ENCODE results near the gene NPAP1.

Gene NPAP1

DNA sequence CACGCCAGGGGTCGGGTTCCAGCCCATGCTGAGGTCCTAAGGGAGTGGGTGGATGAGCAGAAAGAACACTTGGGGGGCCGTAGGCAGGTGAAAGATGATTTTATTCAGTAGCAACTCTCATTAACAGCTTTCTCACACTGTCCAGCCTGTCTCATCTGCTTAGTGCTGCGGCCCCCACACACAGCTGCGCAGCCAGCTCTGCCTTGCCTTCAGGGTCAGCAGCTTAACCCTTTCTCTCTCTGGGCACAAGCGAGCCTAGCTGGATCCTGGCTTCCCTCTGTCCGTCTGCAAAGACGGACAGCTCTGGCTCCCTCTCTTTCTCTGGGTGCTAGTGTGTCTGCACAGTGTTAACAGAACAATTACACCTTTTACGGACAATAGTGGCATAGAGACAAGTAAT lies 21.3 kb downstream of the NPAP1 start:
- TF ChIP-seq, protein P1, sequence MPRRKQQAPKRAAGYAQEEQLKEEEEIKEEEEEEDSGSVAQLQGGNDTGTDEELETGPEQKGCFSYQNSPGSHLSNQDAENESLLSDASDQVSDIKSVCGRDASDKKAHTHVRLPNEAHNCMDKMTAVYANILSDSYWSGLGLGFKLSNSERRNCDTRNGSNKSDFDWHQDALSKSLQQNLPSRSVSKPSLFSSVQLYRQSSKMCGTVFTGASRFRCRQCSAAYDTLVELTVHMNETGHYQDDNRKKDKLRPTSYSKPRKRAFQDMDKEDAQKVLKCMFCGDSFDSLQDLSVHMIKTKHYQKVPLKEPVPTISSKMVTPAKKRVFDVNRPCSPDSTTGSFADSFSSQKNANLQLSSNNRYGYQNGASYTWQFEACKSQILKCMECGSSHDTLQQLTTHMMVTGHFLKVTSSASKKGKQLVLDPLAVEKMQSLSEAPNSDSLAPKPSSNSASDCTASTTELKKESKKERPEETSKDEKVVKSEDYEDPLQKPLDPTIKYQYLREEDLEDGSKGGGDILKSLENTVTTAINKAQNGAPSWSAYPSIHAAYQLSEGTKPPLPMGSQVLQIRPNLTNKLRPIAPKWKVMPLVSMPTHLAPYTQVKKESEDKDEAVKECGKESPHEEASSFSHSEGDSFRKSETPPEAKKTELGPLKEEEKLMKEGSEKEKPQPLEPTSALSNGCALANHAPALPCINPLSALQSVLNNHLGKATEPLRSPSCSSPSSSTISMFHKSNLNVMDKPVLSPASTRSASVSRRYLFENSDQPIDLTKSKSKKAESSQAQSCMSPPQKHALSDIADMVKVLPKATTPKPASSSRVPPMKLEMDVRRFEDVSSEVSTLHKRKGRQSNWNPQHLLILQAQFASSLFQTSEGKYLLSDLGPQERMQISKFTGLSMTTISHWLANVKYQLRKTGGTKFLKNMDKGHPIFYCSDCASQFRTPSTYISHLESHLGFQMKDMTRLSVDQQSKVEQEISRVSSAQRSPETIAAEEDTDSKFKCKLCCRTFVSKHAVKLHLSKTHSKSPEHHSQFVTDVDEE (CRISPR knock-in tag; IDR thresholded peaks at IDR 0.05): no peak
- TF ChIP-seq SNAI2 (CRISPR knock-in tag; IDR thresholded peaks at IDR 0.05): no peak
- TF ChIP-seq ZNF8 (CRISPR knock-in tag; IDR thresholded peaks at IDR 0.05): no peak
- no peak for TF ChIP-seq OSR1 (CRISPR knock-in tag; IDR thresholded peaks at IDR 0.05)
- no peak for TF ChIP-seq RARB (CRISPR knock-in tag; IDR thresholded peaks at IDR 0.05)
- TF ChIP-seq ZC3H10 (CRISPR knock-in tag; IDR thresholded peaks at IDR 0.05): no peak
- no peak for TF ChIP-seq ZFP30 (CRISPR knock-in tag; IDR thresholded peaks at IDR 0.05)
- TF ChIP-seq ARNTL (CRISPR knock-in tag; IDR thresholded peaks at IDR 0.05; ENCODE audit: borderline replicate concordance, low read depth): no peak
- no peak for TF ChIP-seq ZFP3 (CRISPR knock-in tag; IDR thresholded peaks at IDR 0.05)
- no peak for TF ChIP-seq GLIS3 (CRISPR knock-in tag; IDR thresholded peaks at IDR 0.05)
- ATAC-seq: no peak

DNA sequence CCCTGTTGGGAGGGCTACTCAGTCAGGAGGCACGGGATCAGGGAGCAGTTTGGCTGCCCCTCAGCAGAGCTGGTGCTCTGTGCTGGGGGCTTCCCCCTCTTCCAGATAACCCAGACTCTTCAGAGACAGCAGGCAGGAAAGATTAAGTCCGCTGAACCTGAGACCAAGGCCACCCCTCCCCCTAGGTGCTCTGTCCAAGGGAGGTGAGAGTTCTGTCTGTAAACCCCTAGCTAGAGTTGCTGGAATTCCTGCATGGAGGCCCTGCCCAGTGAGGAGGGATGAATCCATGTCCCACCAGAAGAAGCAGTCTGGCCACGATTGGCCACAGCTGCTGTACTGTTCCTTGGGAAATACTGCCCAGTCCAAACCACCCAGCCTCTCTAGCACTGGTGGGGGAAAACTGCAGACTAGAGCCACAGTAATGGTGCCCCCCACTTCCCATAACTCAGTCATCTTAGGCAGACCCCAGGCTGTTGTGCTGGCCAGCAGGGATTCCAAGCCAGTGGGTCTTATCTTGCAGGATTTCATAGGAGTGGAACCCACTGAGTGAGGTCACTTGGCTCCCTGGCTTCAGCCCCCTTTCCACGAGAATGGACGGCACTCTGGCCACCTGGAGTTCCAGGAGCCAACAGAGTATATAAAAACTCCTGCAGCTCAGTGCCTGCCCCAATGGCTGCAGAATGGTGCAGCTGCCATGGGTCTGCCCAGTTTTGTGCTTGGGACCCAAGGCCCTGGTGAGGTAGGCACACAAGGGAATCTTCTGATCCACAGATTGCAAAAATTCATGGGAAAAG lies 42.9 kb downstream of the NPAP1 start:
- no peak for TF ChIP-seq ZNF565 (CRISPR knock-in tag; conservative IDR thresholded peaks at IDR 0.05; ENCODE audit: low read depth)
- no peak for ATAC-seq

DNA sequence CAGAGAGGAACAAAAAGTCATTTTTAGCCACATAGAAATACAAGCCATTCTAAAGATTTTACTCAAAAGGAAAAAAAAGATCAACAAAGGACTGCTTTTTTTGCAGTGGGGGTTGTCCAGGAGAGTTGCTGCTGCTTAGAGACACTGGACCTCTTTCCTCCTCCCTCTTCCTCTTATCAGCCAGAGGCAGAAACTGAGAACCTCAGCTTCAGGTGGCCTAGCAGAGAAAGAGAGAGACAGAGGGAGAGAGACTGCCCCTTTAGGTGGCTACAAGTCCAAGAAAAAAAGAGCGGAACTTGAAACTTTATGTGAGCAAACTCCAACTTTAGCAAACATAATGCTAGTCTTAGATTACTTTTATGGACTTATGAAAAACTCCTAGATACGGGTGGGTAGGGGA lies 54.2 kb downstream of the NPAP1 start:
- TF ChIP-seq ZNF8 (CRISPR knock-in tag; IDR thresholded peaks at IDR 0.05) (no peak), ISL1 (CRISPR knock-in tag; IDR thresholded peaks at IDR 0.05) (no peak), ZNF70 (CRISPR knock-in tag; IDR thresholded peaks at IDR 0.05) (no peak), TCF4 (CRISPR knock-in tag; IDR thresholded peaks at IDR 0.05; ENCODE audit: borderline replicate concordance) (no peak), BACH2 (CRISPR knock-in tag; IDR thresholded peaks at IDR 0.05; ENCODE audit: borderline replicate concordance) (no peak), ARNTL (CRISPR knock-in tag; IDR thresholded peaks at IDR 0.05; ENCODE audit: borderline replicate concordance, low read depth) (no peak), RARB (CRISPR knock-in tag; IDR thresholded peaks at IDR 0.05) (no peak), TOX (CRISPR knock-in tag; IDR thresholded peaks at IDR 0.05; ENCODE audit: borderline replicate concordance) (no peak), ZFP30 (CRISPR knock-in tag; IDR thresholded peaks at IDR 0.05) (no peak), GLIS3 (CRISPR knock-in tag; IDR thresholded peaks at IDR 0.05) (no peak), PPARA (CRISPR knock-in tag; IDR thresholded peaks at IDR 0.05; ENCODE audit: borderline replicate concordance) (no peak), ZFP3 (CRISPR knock-in tag; IDR thresholded peaks at IDR 0.05) (no peak), OSR1 (CRISPR knock-in tag; IDR thresholded peaks at IDR 0.05) (no peak), CSDC2 (CRISPR knock-in tag; IDR thresholded peaks at IDR 0.05) (no peak), ZNF565 (CRISPR knock-in tag; conservative IDR thresholded peaks at IDR 0.05; ENCODE audit: low read depth) (no peak)
- TF ChIP-seq, protein P2, sequence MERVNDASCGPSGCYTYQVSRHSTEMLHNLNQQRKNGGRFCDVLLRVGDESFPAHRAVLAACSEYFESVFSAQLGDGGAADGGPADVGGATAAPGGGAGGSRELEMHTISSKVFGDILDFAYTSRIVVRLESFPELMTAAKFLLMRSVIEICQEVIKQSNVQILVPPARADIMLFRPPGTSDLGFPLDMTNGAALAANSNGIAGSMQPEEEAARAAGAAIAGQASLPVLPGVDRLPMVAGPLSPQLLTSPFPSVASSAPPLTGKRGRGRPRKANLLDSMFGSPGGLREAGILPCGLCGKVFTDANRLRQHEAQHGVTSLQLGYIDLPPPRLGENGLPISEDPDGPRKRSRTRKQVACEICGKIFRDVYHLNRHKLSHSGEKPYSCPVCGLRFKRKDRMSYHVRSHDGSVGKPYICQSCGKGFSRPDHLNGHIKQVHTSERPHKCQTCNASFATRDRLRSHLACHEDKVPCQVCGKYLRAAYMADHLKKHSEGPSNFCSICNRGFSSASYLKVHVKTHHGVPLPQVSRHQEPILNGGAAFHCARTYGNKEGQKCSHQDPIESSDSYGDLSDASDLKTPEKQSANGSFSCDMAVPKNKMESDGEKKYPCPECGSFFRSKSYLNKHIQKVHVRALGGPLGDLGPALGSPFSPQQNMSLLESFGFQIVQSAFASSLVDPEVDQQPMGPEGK (CRISPR knock-in tag; IDR thresholded peaks at IDR 0.05; ENCODE audit: borderline replicate concordance): no peak
- TF ChIP-seq, protein P1 (CRISPR knock-in tag; IDR thresholded peaks at IDR 0.05): no peak
- TF ChIP-seq, protein P3, sequence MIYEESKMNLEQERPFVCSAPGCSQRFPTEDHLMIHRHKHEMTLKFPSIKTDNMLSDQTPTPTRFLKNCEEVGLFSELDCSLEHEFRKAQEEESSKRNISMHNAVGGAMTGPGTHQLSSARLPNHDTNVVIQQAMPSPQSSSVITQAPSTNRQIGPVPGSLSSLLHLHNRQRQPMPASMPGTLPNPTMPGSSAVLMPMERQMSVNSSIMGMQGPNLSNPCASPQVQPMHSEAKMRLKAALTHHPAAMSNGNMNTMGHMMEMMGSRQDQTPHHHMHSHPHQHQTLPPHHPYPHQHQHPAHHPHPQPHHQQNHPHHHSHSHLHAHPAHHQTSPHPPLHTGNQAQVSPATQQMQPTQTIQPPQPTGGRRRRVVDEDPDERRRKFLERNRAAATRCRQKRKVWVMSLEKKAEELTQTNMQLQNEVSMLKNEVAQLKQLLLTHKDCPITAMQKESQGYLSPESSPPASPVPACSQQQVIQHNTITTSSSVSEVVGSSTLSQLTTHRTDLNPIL (CRISPR knock-in tag; IDR thresholded peaks at IDR 0.05; ENCODE audit: low read depth): no peak

More for the DNA sequence above, 54.2 kb downstream of the NPAP1 start:
- no peak for ATAC-seq
